ENCODE data around the gene PCYT1B.

The PCYT1B gene

DNA sequence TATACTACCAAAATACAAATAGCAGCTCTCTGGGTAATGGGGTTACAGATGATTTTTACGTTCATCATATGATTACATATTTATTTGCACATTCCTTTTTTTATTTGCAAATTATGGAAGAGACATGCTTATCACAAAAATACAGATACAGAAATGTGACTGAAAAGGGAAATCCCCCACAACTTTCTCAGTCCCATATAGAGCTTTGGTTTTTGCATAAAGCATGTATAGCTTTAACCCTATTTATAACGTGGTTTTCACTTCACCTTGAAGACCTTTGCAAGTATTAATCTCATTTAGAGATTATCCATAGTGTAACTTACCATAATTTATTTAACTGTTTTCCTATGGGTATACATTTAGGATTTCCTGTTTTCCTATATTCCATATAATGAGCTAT is 126.7 kb downstream of the PCYT1B start:
- no peak for DNase-seq

DNA sequence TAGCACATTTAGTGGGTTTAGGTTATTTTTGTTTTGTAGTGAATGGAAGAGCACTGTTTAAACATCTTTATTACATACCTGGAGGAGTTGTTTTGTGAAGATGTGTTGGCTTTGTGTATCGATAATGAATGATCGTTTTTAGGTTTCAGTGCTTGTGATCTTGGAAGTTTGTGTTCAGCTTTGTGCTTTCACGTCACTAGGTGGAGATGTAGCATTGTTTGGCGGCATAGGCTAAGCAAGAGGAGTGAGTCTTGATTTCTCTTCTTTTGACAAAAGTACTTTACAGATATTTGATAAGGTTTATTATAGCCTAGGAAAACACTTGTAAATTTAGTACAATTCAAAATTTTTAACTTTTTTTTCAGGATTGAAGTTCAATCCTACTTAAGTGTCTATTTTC is 131.7 kb downstream of the PCYT1B start:
- no peak for DNase-seq

DNA sequence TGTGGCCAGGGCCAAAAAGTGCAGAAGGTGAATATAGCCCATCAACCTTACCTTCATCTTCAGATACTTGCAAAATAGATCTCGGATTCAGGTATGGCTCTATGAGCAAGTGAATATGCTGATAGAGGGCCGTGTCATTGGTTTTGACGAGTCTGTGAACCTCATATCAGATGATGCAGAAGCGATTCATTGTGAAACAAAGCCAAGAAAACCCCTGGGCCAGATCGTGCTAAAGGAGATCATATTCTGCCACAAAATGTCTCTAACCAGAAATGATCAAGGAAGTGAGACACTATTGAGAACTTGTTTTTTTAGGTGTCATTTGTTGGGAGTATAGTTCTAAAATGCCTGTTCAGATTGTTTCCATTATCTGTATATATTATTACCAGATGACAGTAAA is 133.7 kb downstream of the PCYT1B start:
- no peak for DNase-seq

DNA sequence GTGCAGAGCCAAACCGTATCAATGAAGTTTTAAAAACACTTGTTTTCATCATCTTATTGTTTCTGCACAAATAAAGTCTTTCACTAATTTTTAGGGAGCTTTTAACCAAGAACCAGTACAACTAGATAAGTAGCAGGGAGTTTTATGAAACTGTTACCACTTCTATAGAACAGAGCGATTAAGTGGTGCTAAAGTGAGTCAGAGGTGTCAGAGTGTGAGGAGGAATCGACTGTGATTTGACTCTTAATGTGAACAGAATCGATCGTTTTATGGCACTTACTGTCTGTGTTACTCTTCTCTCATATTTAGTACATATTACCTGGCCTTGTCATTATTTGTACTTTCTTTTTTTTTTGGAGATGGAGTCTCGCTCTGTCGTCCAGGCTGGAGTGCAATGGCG is 138.8 kb downstream of the PCYT1B start:
- DNase-seq = no peak
